Measurements from ENCODE around the gene PIK3R1.

- TF ChIP-seq, protein P1, sequence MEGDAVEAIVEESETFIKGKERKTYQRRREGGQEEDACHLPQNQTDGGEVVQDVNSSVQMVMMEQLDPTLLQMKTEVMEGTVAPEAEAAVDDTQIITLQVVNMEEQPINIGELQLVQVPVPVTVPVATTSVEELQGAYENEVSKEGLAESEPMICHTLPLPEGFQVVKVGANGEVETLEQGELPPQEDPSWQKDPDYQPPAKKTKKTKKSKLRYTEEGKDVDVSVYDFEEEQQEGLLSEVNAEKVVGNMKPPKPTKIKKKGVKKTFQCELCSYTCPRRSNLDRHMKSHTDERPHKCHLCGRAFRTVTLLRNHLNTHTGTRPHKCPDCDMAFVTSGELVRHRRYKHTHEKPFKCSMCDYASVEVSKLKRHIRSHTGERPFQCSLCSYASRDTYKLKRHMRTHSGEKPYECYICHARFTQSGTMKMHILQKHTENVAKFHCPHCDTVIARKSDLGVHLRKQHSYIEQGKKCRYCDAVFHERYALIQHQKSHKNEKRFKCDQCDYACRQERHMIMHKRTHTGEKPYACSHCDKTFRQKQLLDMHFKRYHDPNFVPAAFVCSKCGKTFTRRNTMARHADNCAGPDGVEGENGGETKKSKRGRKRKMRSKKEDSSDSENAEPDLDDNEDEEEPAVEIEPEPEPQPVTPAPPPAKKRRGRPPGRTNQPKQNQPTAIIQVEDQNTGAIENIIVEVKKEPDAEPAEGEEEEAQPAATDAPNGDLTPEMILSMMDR (IDR thresholded peaks at IDR 0.05) = no peak
- no peak for TF ChIP-seq POLR2A (IDR thresholded peaks at IDR 0.05)
- no peak for TF ChIP-seq POLR2AphosphoS5 (IDR thresholded peaks at IDR 0.05)
- TF ChIP-seq EP300 (IDR thresholded peaks at IDR 0.05; ENCODE audit: low read depth) = no peak
Observed at GRCh38 chr5:68172314-68172713, 43.2 kb upstream of the PIK3R1 start.
